Measurements from ENCODE around the gene OMD.

The OMD gene

DNA sequence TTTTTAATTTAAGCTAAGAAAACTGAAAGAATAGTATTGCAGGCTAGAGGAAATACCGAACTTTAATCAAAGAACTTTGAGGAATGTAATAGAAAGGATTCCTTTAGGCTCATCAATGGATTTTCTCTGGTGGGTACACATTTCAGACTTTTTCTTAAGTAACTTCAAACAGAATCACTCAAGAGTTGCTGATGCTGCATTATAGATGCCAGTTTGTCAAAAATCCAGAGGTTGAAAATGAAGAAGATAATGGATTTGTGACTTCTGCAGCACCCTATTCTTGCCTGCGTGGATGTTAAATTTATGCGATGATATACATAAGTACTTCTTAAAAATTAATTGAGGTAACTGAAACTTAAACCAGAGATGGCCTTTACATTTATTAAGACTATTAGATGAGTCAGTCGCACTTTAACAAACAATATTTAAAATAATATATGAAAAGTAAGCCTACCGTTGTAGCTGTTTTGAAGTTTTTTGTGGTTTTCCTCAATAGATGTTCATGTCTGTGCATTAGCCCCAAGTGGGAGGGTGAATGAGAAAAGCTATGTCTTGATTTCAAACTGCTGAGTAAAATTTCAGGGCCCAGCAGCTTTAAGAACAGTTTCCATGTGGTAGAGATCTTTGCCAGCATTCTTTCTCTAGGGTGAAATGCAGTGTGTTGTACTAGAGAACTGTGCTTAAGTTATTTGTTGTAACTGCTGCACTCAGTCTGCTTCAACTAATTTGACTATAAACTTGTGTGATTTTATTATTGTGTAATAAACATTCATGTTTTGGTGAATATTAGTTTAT, 20.0 kb downstream of the OMD start, which contains the start of gene OGN:
TSS of gene OGN (minus strand) at position 537 of the 795 bp plus-strand sequence. CDS start 1,171 bp downstream, outside the sequence.
- no peaks in the 10 kb centered on the region for H4K20me1 ChIP-seq (ENCODE audit: control insufficient read depth, insufficient read depth, low read depth, low read length)
- TF ChIP-seq EZH2phosphoT487 (IDR thresholded peaks at IDR 0.05; ENCODE audit: borderline replicate concordance, low read length): no peak
- TF ChIP-seq, protein P1, sequence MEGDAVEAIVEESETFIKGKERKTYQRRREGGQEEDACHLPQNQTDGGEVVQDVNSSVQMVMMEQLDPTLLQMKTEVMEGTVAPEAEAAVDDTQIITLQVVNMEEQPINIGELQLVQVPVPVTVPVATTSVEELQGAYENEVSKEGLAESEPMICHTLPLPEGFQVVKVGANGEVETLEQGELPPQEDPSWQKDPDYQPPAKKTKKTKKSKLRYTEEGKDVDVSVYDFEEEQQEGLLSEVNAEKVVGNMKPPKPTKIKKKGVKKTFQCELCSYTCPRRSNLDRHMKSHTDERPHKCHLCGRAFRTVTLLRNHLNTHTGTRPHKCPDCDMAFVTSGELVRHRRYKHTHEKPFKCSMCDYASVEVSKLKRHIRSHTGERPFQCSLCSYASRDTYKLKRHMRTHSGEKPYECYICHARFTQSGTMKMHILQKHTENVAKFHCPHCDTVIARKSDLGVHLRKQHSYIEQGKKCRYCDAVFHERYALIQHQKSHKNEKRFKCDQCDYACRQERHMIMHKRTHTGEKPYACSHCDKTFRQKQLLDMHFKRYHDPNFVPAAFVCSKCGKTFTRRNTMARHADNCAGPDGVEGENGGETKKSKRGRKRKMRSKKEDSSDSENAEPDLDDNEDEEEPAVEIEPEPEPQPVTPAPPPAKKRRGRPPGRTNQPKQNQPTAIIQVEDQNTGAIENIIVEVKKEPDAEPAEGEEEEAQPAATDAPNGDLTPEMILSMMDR (IDR thresholded peaks at IDR 0.05; ENCODE audit: low read depth, low read length, poor library complexity, severe bottlenecking): no peak
- H3F3A ChIP-seq (ENCODE audit: control insufficient read depth, insufficient read depth): no peaks in the 10 kb centered on the region
- H3K36me3 ChIP-seq (ENCODE audit: control insufficient read depth, low read length): no peaks in the 10 kb centered on the region
- no peak within 1 kb of the TSS for H3K4me3 ChIP-seq (ENCODE audit: low read length)
- no peaks in the 10 kb centered on the region for H3K9me3 ChIP-seq (ENCODE audit: control insufficient read depth, insufficient read depth, low read length)
- H3K27me3 ChIP-seq (ENCODE audit: control insufficient read depth, low read length): no peaks in the 10 kb centered on the region
- H3K4me2 ChIP-seq (ENCODE audit: low read length): no peak within 1 kb of the TSS
- no peaks in the 10 kb centered on the region for H3K9me2 ChIP-seq (replicated peaks; ENCODE audit: control insufficient read depth, low read length)
- peaks cover 16% of the 10 kb centered on the region for H3K4me1 ChIP-seq (ENCODE audit: control insufficient read depth, low read length)
- H3K27ac ChIP-seq (ENCODE audit: low read depth, low read length): no peak within 1 kb of the TSS
- H3K79me2 ChIP-seq (ENCODE audit: control insufficient read depth, low read length): no peaks in the 10 kb centered on the region

DNA sequence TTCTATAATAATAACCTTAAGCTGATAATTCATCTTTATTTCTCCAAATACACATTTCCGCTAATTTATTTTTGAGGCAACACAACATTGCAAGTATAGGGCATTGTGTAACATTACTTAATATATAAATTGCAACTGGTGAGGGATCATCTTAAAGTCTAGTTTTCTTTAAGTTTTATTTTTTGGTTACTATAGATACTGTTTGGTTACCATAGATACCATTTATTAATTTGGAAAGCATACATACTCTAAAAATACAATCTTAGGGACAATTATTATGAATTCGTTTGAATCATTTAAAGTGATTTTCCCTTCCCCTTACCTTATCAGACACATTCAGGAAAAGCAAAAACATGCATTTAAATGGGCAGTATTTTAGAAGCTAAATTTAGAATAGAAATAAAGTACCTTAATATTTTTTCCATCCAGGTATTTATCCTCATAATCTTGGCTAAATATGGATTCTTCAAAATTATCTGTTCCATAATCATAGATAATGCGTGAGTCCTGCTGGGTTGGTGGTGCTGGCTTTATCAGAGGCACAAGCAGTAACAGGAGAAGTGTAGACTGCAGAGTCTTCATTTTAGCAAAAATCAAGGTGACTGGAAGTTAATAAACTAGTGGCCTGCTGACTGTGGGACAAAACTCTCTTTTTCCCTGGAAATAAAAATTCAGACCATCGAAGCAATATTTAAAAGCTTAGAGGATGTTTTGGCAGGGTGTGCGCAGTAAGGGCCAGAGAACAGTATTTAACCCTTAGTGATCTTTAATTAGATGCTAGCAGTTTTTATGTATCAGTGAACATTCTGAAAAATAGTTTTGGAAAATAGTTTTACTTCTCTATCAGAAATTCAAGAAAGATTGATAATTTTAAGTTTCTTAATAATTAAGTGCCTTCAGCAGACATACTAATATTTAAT, 21.2 kb downstream of the OMD start:
- Histone ChIP-seq H3K9me2 (replicated peaks; ENCODE audit: control insufficient read depth, low read length) (no peaks in the 10 kb centered on the region), H3K4me1 (ENCODE audit: control insufficient read depth, low read length) (peaks cover 16% of the 10 kb centered on the region), H3K27me3 (ENCODE audit: control insufficient read depth, low read length) (no peaks in the 10 kb centered on the region), H3K9me3 (ENCODE audit: control insufficient read depth, insufficient read depth, low read length) (no peaks in the 10 kb centered on the region), H3K79me2 (ENCODE audit: control insufficient read depth, low read length) (no peaks in the 10 kb centered on the region), H3K27ac (ENCODE audit: low read depth, low read length) (no peak overlapping the region), H3K4me3 (ENCODE audit: low read length) (no peak overlapping the region), H3K36me3 (ENCODE audit: control insufficient read depth, low read length) (no peaks in the 10 kb centered on the region), H3K4me2 (ENCODE audit: low read length) (no peak overlapping the region), H3F3A (ENCODE audit: control insufficient read depth, insufficient read depth) (no peaks in the 10 kb centered on the region), H4K20me1 (ENCODE audit: control insufficient read depth, insufficient read depth, low read depth, low read length) (no peaks in the 10 kb centered on the region)
- no peak for TF ChIP-seq EZH2phosphoT487 (IDR thresholded peaks at IDR 0.05; ENCODE audit: borderline replicate concordance, low read length)
- TF ChIP-seq, protein P1 (IDR thresholded peaks at IDR 0.05; ENCODE audit: low read depth, low read length, poor library complexity, severe bottlenecking): no peak

DNA sequence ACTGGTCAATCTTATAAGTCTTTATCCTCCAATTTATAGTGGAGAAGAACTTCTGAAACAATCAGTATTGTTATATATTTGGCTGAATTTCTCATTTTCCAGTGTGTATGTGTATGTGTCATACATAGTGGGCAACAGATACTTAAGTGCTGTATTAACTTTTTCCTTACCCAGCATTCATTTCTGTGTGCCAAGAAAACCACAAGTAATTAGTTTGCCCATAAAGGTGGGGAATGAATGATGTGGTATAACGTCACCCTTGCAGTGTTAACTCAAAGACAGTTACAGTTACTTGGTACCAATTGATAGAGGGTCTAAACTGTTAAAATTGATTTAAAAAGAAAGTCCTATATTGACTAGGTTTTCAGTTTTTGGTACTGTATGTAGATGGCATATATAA, 21.9 kb downstream of the OMD start:
- Histone ChIP-seq H3K4me2 (ENCODE audit: low read length) (no peak overlapping the region), H3K4me1 (ENCODE audit: control insufficient read depth, low read length) (peaks cover 16% of the 10 kb centered on the region), H3K4me3 (ENCODE audit: low read length) (no peak overlapping the region), H3K9me3 (ENCODE audit: control insufficient read depth, insufficient read depth, low read length) (no peaks in the 10 kb centered on the region), H3K27ac (ENCODE audit: low read depth, low read length) (no peak overlapping the region), H3K79me2 (ENCODE audit: control insufficient read depth, low read length) (no peaks in the 10 kb centered on the region), H3K9me2 (replicated peaks; ENCODE audit: control insufficient read depth, low read length) (no peaks in the 10 kb centered on the region), H3F3A (ENCODE audit: control insufficient read depth, insufficient read depth) (no peaks in the 10 kb centered on the region), H3K36me3 (ENCODE audit: control insufficient read depth, low read length) (no peaks in the 10 kb centered on the region), H4K20me1 (ENCODE audit: control insufficient read depth, insufficient read depth, low read depth, low read length) (no peaks in the 10 kb centered on the region), H3K27me3 (ENCODE audit: control insufficient read depth, low read length) (no peaks in the 10 kb centered on the region)
- TF ChIP-seq, protein P1 (IDR thresholded peaks at IDR 0.05; ENCODE audit: low read depth, low read length, poor library complexity, severe bottlenecking): no peak
- no peak for TF ChIP-seq EZH2phosphoT487 (IDR thresholded peaks at IDR 0.05; ENCODE audit: borderline replicate concordance, low read length)

All from DOHH2 (cell line).